ENCODE measurements around the gene GINS1. TPM values are rescaled to one million over a fixed set of nuclear protein-coding genes. Genes with fewer than 3 reads are reported as not detected.
A peak's percentile ranks its signal among the peaks of the same experiment; 100 is the strongest.

Gene GINS1
- total and polyA plus RNA-seq, 2 of the 8 experiments (the other 6 are each of a cell fraction or from before 2014, with no cell fraction given) = 44.7 to 68.4 TPM

GRCh38 chr20:25407311-25408169 lies at the start of gene GINS1 (continued):
- no peak for TF ChIP-seq ZNF274 (IDR thresholded peaks at IDR 0.05; ENCODE audit: borderline replicate concordance, extremely low read depth, low read length)
- TF ChIP-seq GABPA (IDR thresholded peaks at IDR 0.05; ENCODE audit: borderline replicate concordance, insufficient read depth, low read length) = 0 out of 2 replicates have a peak, but pooled peaks have one; percentile 25
- TF ChIP-seq BACH1 (IDR thresholded peaks at IDR 0.05; ENCODE audit: low read length) = no peak
- TF ChIP-seq SIN3A (conservative IDR thresholded peaks at IDR 0.05 in 1 of 2, IDR thresholded peaks at IDR 0.05 in 1 of 2; ENCODE audit: low read depth in 1 of 2, low read length in 2 of 2) = peak; percentile 72 to 88; a peak in 3 of 4 replicates
- peak; percentile 74 for TF ChIP-seq E2F6 (IDR thresholded peaks at IDR 0.05)

Measured in H1 (cell line).